ENCODE measurements around the gene RGPD5.
"Not testable (repeated sequence)": the region's sequence is repeated elsewhere in the genome, so short reads cannot be mapped to it uniquely, and the experiment has no call there.

DNA sequence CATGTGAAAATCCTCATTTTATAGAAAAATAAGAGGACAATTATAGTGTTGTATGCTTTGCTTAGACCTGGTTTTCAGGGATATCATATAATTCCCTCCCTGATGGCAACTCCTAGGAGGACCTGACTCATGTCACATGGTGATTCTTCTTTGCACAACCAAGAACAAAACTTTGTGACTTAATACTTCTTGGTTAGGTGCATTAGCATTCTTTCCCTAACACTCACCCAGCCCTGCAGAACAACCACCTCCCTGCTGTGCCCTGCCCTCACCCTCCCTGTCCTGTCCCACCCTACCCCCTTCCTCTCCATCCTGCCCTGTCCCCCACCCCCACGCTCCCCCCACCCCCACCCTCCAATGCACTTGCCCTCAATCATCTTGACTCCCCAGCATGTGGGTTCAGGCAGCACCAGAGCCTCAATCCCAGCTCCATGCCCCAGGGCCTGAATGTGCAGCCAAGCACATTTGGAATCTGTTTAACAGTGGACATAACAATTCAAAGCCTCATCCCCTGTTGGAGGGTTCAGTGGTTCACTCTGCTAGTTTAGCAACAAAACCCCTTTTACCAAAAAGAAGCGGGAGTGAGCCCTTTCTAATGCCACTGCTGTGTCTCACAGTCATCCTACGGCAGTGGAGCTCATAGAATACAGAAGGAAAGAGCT lies 36.8 kb upstream of the RGPD5 start:
- TF ChIP-seq, protein P1, sequence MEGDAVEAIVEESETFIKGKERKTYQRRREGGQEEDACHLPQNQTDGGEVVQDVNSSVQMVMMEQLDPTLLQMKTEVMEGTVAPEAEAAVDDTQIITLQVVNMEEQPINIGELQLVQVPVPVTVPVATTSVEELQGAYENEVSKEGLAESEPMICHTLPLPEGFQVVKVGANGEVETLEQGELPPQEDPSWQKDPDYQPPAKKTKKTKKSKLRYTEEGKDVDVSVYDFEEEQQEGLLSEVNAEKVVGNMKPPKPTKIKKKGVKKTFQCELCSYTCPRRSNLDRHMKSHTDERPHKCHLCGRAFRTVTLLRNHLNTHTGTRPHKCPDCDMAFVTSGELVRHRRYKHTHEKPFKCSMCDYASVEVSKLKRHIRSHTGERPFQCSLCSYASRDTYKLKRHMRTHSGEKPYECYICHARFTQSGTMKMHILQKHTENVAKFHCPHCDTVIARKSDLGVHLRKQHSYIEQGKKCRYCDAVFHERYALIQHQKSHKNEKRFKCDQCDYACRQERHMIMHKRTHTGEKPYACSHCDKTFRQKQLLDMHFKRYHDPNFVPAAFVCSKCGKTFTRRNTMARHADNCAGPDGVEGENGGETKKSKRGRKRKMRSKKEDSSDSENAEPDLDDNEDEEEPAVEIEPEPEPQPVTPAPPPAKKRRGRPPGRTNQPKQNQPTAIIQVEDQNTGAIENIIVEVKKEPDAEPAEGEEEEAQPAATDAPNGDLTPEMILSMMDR (conservative IDR thresholded peaks at IDR 0.05; ENCODE audit: low read depth, low read length), result not testable (repeated sequence)
- not testable (repeated sequence) for TF ChIP-seq EZH2 (IDR thresholded peaks at IDR 0.05; ENCODE audit: low read length, unreplicated experiment); EZH2phosphoT487 (IDR thresholded peaks at IDR 0.05; ENCODE audit: borderline replicate concordance, low read length)

All from PC-3 (cell line).